Heart left ventricle (tissue), 16 donors: ENCODE results near the gene POLR3A. TPM values are rescaled to one million over a fixed set of nuclear protein-coding genes. Genes with fewer than 3 reads are reported as not detected.
"Not testable (repeated sequence)": the region's sequence is repeated elsewhere in the genome, so short reads cannot be mapped to it uniquely, and the experiment has no call there.

Source experiments
- ATAC-seq, 4 donors: fragments of 200-7000 bp; cut with Tn5 transposase; one replicate each; pipeline ENCODE4 v1.9.1; 2020 to 2022; ENCODE audit warnings: moderate library complexity in 4 of 4, mild to moderate bottlenecking in 3 of 4, moderate number of reproducible peaks in 1 of 4
- DNase-seq, 5 donors: peaks; one replicate each; pipeline ENCODE4 v3.0.0-alpha.2; 2020
- H3K27ac ChIP-seq, 12 donors: fragments of 200-600 bp; sonication (generic) in 4 of 12; one replicate each; pipeline versions ENCODE4 v1.5.0 to v1.8.0; 2016 to 2022; ENCODE audit warnings: mild to moderate bottlenecking in 2 of 12
- H3K27me3 ChIP-seq, 9 donors: fragments of 200-600 bp; sonication (generic) in 2 of 9; one replicate each; pipeline versions ENCODE4 v1.5.1 to v1.8.0; 2016 to 2022; ENCODE audit warnings: mild to moderate bottlenecking in 3 of 9
- H3K36me3 ChIP-seq, 9 donors: fragments of 200-600 bp; sonication (generic) in 2 of 9; one replicate each; pipeline versions ENCODE4 v1.5.0 to v1.8.0; 2018 to 2022; ENCODE audit warnings: mild to moderate bottlenecking in 2 of 9
- H3K4me1 ChIP-seq, 12 donors: fragments of 200-600 bp; sonication (generic) in 4 of 12; one replicate each; pipeline versions ENCODE4 v1.5.0 to v1.8.0; 2016 to 2022; ENCODE audit warnings: mild to moderate bottlenecking in 3 of 12
- H3K4me3 ChIP-seq, 12 donors: fragments of 200-600 bp; sonication (generic) in 4 of 12; one replicate each; pipeline versions ENCODE4 v1.5.0 to v1.8.0; 2017 to 2022; ENCODE audit warnings: mild to moderate bottlenecking in 9 of 12, moderate library complexity in 4 of 12
- H3K9me3 ChIP-seq, 12 donors: fragments of 200-600 bp; sonication (generic) in 4 of 12; one replicate each; pipeline versions ENCODE4 v1.5.0 to v1.8.0; 2016 to 2022; ENCODE audit warnings: mild to moderate bottlenecking in 1 of 12
- POLR2A ChIP-seq, 2 donors: fragments of 450-650 bp; IDR thresholded peaks; one replicate each; pipeline ENCODE4 v1.6.1; 2017; ENCODE audit warnings: antibody characterized with exemption in 2 of 2, mild to moderate bottlenecking in 2 of 2, moderate library complexity in 2 of 2
- WGBS, 4 donors: extraction: QIAGEN DNeasy Blood & Tissue Kit in 2 of 4; methylation state at CpG; one replicate each; pipeline versions ENCODE4 v1.1.5 to v1.1.7; 2013 to 2018; 5-methylcytosine and 5-hydroxymethylcytosine counted together
- intact Hi-C, 10 donors: fragments of 100-400 bp; cut with DNase I; formaldehyde crosslinking; loops; one replicate each; pipeline versions ENCODE4 v1.11.1 to v1.14.2; 2022
- polyA plus RNA-seq, 2 donors: library from polyadenylated mRNA; stranded (reverse); fragments of 200-250 nt; gene quantifications; one replicate each; pipeline ENCODE4 v1.2.3, GENCODE V29; 2013
- total RNA-seq, 9 donors: library from RNA; depleted of rRNA in 2 of 9; stranded (reverse); fragments of >200 nt in 2 of 9; fragmentation: NEBNext Ultra II Directional in 3 of 9; extraction: Animal tissue kit (Norgen Biotek cat#: 25700) in 3 of 9; gene quantifications; one replicate each; pipeline versions ENCODE4 v1.1.0 to v1.2.4, GENCODE V29; 2016 to 2023
- TF ChIP-seq, protein P1 (sequence below), 12 donors: fragments of 200-600 bp; sonication (generic) in 4 of 12; IDR thresholded peaks; one replicate each; pipeline versions ENCODE4 v1.5.0 to v1.8.0; 2018 to 2022; ENCODE audit warnings: antibody characterized with exemption in 12 of 12, mild to moderate bottlenecking in 5 of 12
- donor health status: ischemic (EF 13 %, LVEDD 7.1; RV severe dilation, severe dysfunction).
- donor health status: healthy with polysubstance abuse.
- donor health status: DM: no; HTN: yes; CAD: no.
- donor health status: DM: no; HTN: no; CAD: no.
- donor health status: ischemic (EF 25% LVEDD 6.9; RV normal size, moderate dysfunction).
- donor health status: ischemic (EF 25% LVEDD 5.7; RV mildly dilated, moderate dysfunction).
- donor health status: healthy.
- donor health status: DM: yes; HTN: yes; CAD: no.
- donor health status: ischemic (EF 35%, LVEDD 5.7; RV mildly dilated, moderate dysfunction).
- donor health status: nonischemic (EF 11% LVEDD 7.7; RV severe dilation, severe dysfunction).
- donor health status: DM: yes; HTN: yes; CAD: no.
- donor health status: PGD.
- donor health status: ischemic (EF 29% LVEDD 5.4; RV normal size, mild dysfunction).
- donor health status: nonischemic (EF 23%, LVEDD 6.1; RV moderate dilation, normal function).

Gene POLR3A
- total and polyA plus RNA-seq, 11 donors, result 3.8 to 12.9 (median 8.9) TPM

DNA sequence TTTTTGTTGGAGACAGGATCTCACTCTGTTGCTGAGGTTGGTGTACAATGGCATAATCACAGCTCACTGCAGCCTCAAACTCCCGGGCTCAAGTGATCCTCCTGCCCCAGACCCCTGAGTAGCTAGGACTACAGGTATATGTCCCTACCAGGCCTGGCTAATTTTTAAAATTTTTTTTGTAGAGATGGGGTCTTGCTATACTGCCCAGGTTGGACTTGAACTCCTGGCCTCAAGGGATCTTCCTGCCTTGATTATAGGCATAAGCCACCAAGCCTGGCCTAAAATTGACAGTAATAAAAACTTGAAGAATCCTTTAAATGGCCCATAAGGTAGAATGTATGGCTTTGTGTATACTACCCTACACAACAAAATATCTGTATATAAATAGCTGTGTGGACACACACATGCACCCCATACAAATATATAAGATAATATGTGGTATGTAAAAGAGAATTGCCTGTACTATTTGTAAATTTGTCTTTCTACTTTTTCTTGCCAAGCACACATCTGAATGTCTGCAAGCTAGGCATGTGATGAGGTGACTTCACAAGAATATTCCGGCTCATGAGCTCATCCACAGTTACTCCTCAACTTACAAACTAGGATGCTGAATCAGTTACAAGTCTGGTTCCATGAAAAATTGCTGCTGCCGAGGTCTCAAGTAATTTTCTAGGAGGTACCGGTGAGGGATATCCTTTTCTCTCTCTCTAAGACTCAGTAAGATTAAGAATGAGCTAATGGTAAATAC lies 26.6 kb downstream of the POLR3A start:
- intact Hi-C loops, result loop anchor here in 3 of 10 donors (5.0 to 10.0 kb wide), 2 partner anchors 155 to 158 kb away; no protein-coding TSS in a partner anchor
- Histone ChIP-seq H3K36me3 (peaks cover 0 to 97% (median 94%) of the 10 kb centered on the region in 9 donors), H3K4me3 (no peak overlapping the region), H3K9me3 (no peaks in the 10 kb centered on the region), H3K27me3 (no peaks in the 10 kb centered on the region), H3K27ac (peak overlapping the region in 1 of 12 donors; percentile 4), H3K4me1 (peaks cover 0 to 7% (median 0%) of the 10 kb centered on the region in 12 donors)
- 92 to 95% (median 93%) methylated on average over 4 of the region's 4 CpGs for WGBS, 4 donors
- ATAC-seq (no peak), DNase-seq (no peak)
- TF ChIP-seq POLR2A (IDR thresholded peaks at IDR 0.05), result no peak
- TF ChIP-seq, protein P1, sequence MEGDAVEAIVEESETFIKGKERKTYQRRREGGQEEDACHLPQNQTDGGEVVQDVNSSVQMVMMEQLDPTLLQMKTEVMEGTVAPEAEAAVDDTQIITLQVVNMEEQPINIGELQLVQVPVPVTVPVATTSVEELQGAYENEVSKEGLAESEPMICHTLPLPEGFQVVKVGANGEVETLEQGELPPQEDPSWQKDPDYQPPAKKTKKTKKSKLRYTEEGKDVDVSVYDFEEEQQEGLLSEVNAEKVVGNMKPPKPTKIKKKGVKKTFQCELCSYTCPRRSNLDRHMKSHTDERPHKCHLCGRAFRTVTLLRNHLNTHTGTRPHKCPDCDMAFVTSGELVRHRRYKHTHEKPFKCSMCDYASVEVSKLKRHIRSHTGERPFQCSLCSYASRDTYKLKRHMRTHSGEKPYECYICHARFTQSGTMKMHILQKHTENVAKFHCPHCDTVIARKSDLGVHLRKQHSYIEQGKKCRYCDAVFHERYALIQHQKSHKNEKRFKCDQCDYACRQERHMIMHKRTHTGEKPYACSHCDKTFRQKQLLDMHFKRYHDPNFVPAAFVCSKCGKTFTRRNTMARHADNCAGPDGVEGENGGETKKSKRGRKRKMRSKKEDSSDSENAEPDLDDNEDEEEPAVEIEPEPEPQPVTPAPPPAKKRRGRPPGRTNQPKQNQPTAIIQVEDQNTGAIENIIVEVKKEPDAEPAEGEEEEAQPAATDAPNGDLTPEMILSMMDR (IDR thresholded peaks at IDR 0.05), result no peak

DNA sequence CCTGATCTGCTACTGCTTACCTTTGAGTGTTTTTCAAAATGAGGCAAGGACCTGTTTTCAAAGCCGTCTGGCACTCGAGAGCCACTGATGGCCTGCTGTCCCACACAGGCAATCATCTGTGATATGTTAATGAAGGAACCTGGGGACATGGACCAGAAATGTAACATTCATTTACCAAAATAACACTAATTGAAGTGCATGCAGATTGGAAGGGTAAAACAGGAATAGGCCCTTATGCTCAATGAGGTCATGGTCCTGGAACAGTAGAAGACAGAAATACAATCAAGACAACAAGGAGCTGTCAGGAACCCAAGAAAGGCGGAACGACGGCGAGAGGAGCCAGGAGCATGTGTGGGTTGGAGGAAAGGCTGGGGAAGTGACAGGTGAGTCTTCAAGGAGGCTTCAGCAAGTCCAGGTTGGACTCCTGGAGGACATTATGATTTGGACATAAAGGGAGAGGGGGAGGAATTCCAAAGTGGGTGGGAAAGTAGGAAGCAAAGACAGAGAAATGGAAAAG lies 28.3 kb downstream of the POLR3A start:
- intact Hi-C loops, result loop anchor here in 3 of 10 donors (5.0 to 10.0 kb wide), 2 partner anchors 154 to 156 kb away; no protein-coding TSS in a partner anchor
- ATAC-seq (no peak), DNase-seq (no peak)
- no peaks in the 10 kb centered on the region for H3K9me3 ChIP-seq
- H3K4me1 ChIP-seq, result peaks cover 0 to 7% (median 0%) of the 10 kb centered on the region in 12 donors
- H3K4me3 ChIP-seq, result no peak overlapping the region
- TF ChIP-seq, protein P1 (IDR thresholded peaks at IDR 0.05), result no peak
- H3K27me3 ChIP-seq, result no peaks in the 10 kb centered on the region
- no peak overlapping the region for H3K27ac ChIP-seq
- H3K36me3 ChIP-seq, result peaks cover 0 to 92% (median 77%) of the 10 kb centered on the region in 9 donors
- 75 to 84% (median 79%) methylated on average over 6 of the region's 6 CpGs for WGBS, 4 donors

DNA sequence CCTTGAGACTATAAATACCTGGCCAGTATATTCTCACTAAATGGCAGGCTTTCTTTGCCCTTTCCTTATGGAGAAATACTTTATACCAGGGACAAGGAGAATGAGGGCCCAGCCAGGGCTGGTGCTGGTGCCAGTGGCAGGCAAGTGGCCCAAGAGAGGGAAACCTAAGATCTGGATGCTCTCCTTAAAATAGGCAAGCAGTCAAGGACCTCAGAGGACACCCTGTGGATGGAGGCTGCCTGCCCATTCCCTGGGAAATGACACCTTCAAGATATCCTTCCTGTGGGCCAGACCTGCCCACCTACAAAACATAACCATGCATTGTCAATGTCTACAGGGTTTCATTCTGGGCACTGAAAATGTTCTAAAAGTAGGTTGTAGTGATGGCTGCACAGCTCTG lies 29.1 kb downstream of the POLR3A start:
- ATAC-seq (no peak), DNase-seq (no peak)
- no peaks in the 10 kb centered on the region for H3K27me3 ChIP-seq
- intact Hi-C loops, result loop anchor here in 3 of 10 donors (5.0 to 10.0 kb wide), 2 partner anchors 153 to 155 kb away; no protein-coding TSS in a partner anchor
- no peaks in the 10 kb centered on the region for H3K9me3 ChIP-seq
- no peak overlapping the region for H3K4me3 ChIP-seq
- H3K36me3 ChIP-seq, result peaks cover 0 to 84% (median 69%) of the 10 kb centered on the region in 9 donors
- no peak for TF ChIP-seq POLR2A (IDR thresholded peaks at IDR 0.05)
- TF ChIP-seq, protein P1 (IDR thresholded peaks at IDR 0.05), result no peak
- peaks cover 0 to 7% (median 0%) of the 10 kb centered on the region in 12 donors for H3K4me1 ChIP-seq
- no peak overlapping the region for H3K27ac ChIP-seq

DNA sequence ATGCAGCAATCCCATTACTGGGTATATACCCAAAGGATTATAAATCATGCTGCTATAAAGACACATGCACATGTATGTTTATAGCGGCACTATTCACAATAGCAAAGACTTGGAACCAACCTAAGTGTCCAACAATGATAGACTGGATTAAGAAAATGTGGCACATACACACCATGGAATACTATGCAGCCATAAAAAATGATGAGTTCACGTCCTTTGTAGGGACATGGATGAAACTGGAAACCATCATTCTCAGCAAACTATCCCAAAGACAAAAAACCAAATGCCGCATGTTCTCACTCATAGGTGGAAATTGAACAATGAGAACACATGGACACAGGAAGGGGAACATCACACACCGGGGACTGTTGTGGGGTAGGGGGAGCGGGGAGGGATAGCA lies 30.5 kb downstream of the POLR3A start:
- DNase-seq, ATAC-seq, H3K9me3 ChIP-seq, H3K4me3 ChIP-seq, intact Hi-C loops, H3K27me3 ChIP-seq, H3K4me1 ChIP-seq, H3K27ac ChIP-seq: not testable (repeated sequence)
- 93 to 98% (median 97%) methylated on average over 5 of the region's 5 CpGs for WGBS, 4 donors
- peaks cover 0 to 78% (median 63%) of the 10 kb centered on the region in 9 donors for H3K36me3 ChIP-seq
